ENCODE measurements around the gene SOX21. TPM values are rescaled to one million over a fixed set of nuclear protein-coding genes. Genes with fewer than 3 reads are reported as not detected.

SOX21 gene
- total and polyA plus RNA-seq, 2 donors (not counting 1 experiment from before 2014, with no cell fraction given): not detected

- TF ChIP-seq EZH2 (IDR thresholded peaks at IDR 0.05; ENCODE audit: borderline replicate concordance, insufficient read depth, low read depth, low read length, poor library complexity, severe bottlenecking): no peak
- no peak for TF ChIP-seq CTCF (IDR thresholded peaks at IDR 0.05)
- WGBS (ENCODE audit: insufficient coverage): 75% methylated on average over 1 of the region's 2 CpGs
- ChIA-PET CTCF (interaction anchor here (1.0 to 1.2 kb wide), 2 partner anchors 725 to 1155 kb away, joined by 3 read pairs; no protein-coding TSS in a partner anchor), POLR2A (no interaction called here)
- H3K27ac ChIP-seq (ENCODE audit: low read length in 2 of 2): no peak overlapping the region
- Mint-ChIP-seq H3K27ac (no peak overlapping the region), H3K4me1 (no peaks in the 10 kb centered on the region), H3K9me3 (ENCODE audit: insufficient read depth) (no peaks in the 10 kb centered on the region), H3K27me3 (peaks cover 31% of the 10 kb centered on the region), H3K4me3 (no peak overlapping the region)
- H3K4me3 ChIP-seq (ENCODE audit: control extremely low read depth in 1 of 5, extremely low read depth in 1 of 5, insufficient read depth in 1 of 5, low read depth in 2 of 5, low read length in 4 of 5): no peak overlapping the region
- no peaks in the 10 kb centered on the region for H3K36me3 ChIP-seq (replicated peaks in 1 of 2; ENCODE audit: control extremely low read depth in 1 of 2, control insufficient read depth in 1 of 2, extremely low read depth in 1 of 2, insufficient read depth in 2 of 2, low read length in 1 of 2)
- H3K27me3 ChIP-seq (replicated peaks in 1 of 4; ENCODE audit: control extremely low read depth in 1 of 4, control insufficient read depth in 3 of 4, insufficient read depth in 4 of 4, low read length in 3 of 4): peaks cover 0 to 17% (median 10%) of the 10 kb centered on the region in 4 experiments
- ATAC-seq (ENCODE audit: low read depth) (no peak), DNase-seq (no peak)
- H3K4me1 ChIP-seq (ENCODE audit: control insufficient read depth in 2 of 2, insufficient read depth in 2 of 2, low read length in 2 of 2): no peaks in the 10 kb centered on the region
- H2AFZ ChIP-seq (ENCODE audit: insufficient read depth, low read depth, low read length, poor library complexity, severe bottlenecking): no peak overlapping the region
- no peaks in the 10 kb centered on the region for H4K20me1 ChIP-seq (ENCODE audit: control insufficient read depth, insufficient read depth, low read length, poor library complexity, severe bottlenecking)
- no peak overlapping the region for H3K4me2 ChIP-seq (replicated peaks; ENCODE audit: low read depth, low read length, poor library complexity, severe bottlenecking)
- H3K79me2 ChIP-seq (ENCODE audit: control insufficient read depth, insufficient read depth, low read length): no peaks in the 10 kb centered on the region
- intact Hi-C loops (cut with micrococcal nuclease): no loop called here
- H3K9ac ChIP-seq (ENCODE audit: low read length): no peak overlapping the region
- no peaks in the 10 kb centered on the region for H3K9me3 ChIP-seq (ENCODE audit: control extremely low read depth in 1 of 3, control insufficient read depth in 2 of 3, insufficient read depth in 1 of 3, low read length in 2 of 3)
Observed at GRCh38 chr13:94678845-94679244, 33.5 kb downstream of the SOX21 start.

GRCh38 chr13:94677799-94678198 lies 34.5 kb downstream of the SOX21 start:
- Mint-ChIP-seq H3K27ac (no peak overlapping the region), H3K9me3 (ENCODE audit: insufficient read depth) (no peaks in the 10 kb centered on the region), H3K4me1 (no peaks in the 10 kb centered on the region), H3K27me3 (peaks cover 24% of the 10 kb centered on the region), H3K4me3 (no peak overlapping the region)
- no peaks in the 10 kb centered on the region for H3K4me1 ChIP-seq (ENCODE audit: control insufficient read depth in 2 of 2, insufficient read depth in 2 of 2, low read length in 2 of 2)
- no peak overlapping the region for H3K4me3 ChIP-seq (ENCODE audit: control extremely low read depth in 1 of 5, extremely low read depth in 1 of 5, insufficient read depth in 1 of 5, low read depth in 2 of 5, low read length in 4 of 5)
- ATAC-seq (ENCODE audit: low read depth) (no peak), DNase-seq (no peak)
- intact Hi-C loops (cut with micrococcal nuclease): no loop called here
- H3K4me2 ChIP-seq (replicated peaks; ENCODE audit: low read depth, low read length, poor library complexity, severe bottlenecking): no peak overlapping the region
- H3K79me2 ChIP-seq (ENCODE audit: control insufficient read depth, insufficient read depth, low read length): no peaks in the 10 kb centered on the region
- ChIA-PET POLR2A (no interaction called here), CTCF (interaction anchor here (1.2 kb wide), 1 partner anchor 726 kb away, joined by 3 read pairs; no protein-coding TSS in a partner anchor)
- TF ChIP-seq CTCF (IDR thresholded peaks at IDR 0.05): no peak
- TF ChIP-seq EZH2 (IDR thresholded peaks at IDR 0.05; ENCODE audit: borderline replicate concordance, insufficient read depth, low read depth, low read length, poor library complexity, severe bottlenecking): no peak
- H3K27me3 ChIP-seq (replicated peaks in 1 of 4; ENCODE audit: control extremely low read depth in 1 of 4, control insufficient read depth in 3 of 4, insufficient read depth in 4 of 4, low read length in 3 of 4): peaks cover 0 to 16% (median 7%) of the 10 kb centered on the region in 4 experiments
- H2AFZ ChIP-seq (ENCODE audit: insufficient read depth, low read depth, low read length, poor library complexity, severe bottlenecking): no peak overlapping the region
- H3K36me3 ChIP-seq (replicated peaks in 1 of 2; ENCODE audit: control extremely low read depth in 1 of 2, control insufficient read depth in 1 of 2, extremely low read depth in 1 of 2, insufficient read depth in 2 of 2, low read length in 1 of 2): no peaks in the 10 kb centered on the region
- no peak overlapping the region for H3K27ac ChIP-seq (ENCODE audit: low read length in 2 of 2)
- H4K20me1 ChIP-seq (ENCODE audit: control insufficient read depth, insufficient read depth, low read length, poor library complexity, severe bottlenecking): no peaks in the 10 kb centered on the region
- 100% methylated on average over 2 of the region's 2 CpGs for WGBS (ENCODE audit: insufficient coverage)
- H3K9ac ChIP-seq (ENCODE audit: low read length): no peak overlapping the region
- no peaks in the 10 kb centered on the region for H3K9me3 ChIP-seq (ENCODE audit: control extremely low read depth in 1 of 3, control insufficient read depth in 2 of 3, insufficient read depth in 1 of 3, low read length in 2 of 3)
